Activated CD8-positive, alpha-beta memory T cell treated with anti-CD3 and anti-CD28 coated beads for 48 hours (primary cell): ENCODE data around the gene ZSCAN23.
"Not testable (repeated sequence)": the region's sequence is repeated elsewhere in the genome, so short reads cannot be mapped to it uniquely, and the experiment has no call there.

Experiments used
- DNase-seq, 3 experiments: peaks; one replicate each; pipeline ENCODE4 v3.0.0-alpha.2; 2020; ENCODE audit warnings: low read depth in 2 of 3, low spot score in 2 of 3

Gene ZSCAN23

GRCh38 chr6:28443112-28443773 is at the start of gene ZSCAN23:
Gene ZSCAN23 (minus strand): TSS chr6:28443491. CDS start chr6:28436266, 7,225 bp downstream.
- peak; percentile 50 to 72 (median 71) for DNase-seq

GRCh38 chr6:28491984-28492317 is 48.7 kb upstream of the ZSCAN23 start:
- DNase-seq: no peak

- no peak for DNase-seq
Observed at GRCh38 chr6:28490205-28490890, 47.1 kb upstream of the ZSCAN23 start.

- DNase-seq: peak in 2 of 3 experiments; percentile 24 to 29
Observed at GRCh38 chr6:28489366-28490204, 46.3 kb upstream of the ZSCAN23 start.

- DNase-seq: peak in 1 of 3 experiments; percentile 30
Observed at GRCh38 chr6:28488916-28489365, 45.6 kb upstream of the ZSCAN23 start.

- DNase-seq: no peak
Observed at GRCh38 chr6:28486988-28487742, 43.9 kb upstream of the ZSCAN23 start.

- DNase-seq: no peak
Observed at GRCh38 chr6:28486533-28486932, 43.2 kb upstream of the ZSCAN23 start.

- no peak for DNase-seq
Observed at GRCh38 chr6:28485482-28485881, 42.2 kb upstream of the ZSCAN23 start.

- DNase-seq: no peak
Observed at GRCh38 chr6:28480253-28480932, 37.1 kb upstream of the ZSCAN23 start.

GRCh38 chr6:28478518-28478917 is 35.2 kb upstream of the ZSCAN23 start:
- DNase-seq: no peak

- peak in 1 of 3 experiments; percentile 16 for DNase-seq
Observed at GRCh38 chr6:28474441-28475219, 31.3 kb upstream of the ZSCAN23 start.

GRCh38 chr6:28469153-28469745 is 26.0 kb upstream of the ZSCAN23 start:
- not testable (repeated sequence) for DNase-seq

- DNase-seq: no peak
Observed at GRCh38 chr6:28468056-28468455, 24.8 kb upstream of the ZSCAN23 start.

GRCh38 chr6:28462401-28462800 is 19.1 kb upstream of the ZSCAN23 start:
- no peak for DNase-seq

- DNase-seq: no peak
Observed at GRCh38 chr6:28458568-28458967, 15.3 kb upstream of the ZSCAN23 start.

GRCh38 chr6:28449056-28449455 is 5.8 kb upstream of the ZSCAN23 start:
- no peak for DNase-seq

GRCh38 chr6:28447512-28447906 is 4.2 kb upstream of the ZSCAN23 start:
- not testable (repeated sequence) for DNase-seq

- no peak for DNase-seq
Observed at GRCh38 chr6:28446818-28447511, 3.7 kb upstream of the ZSCAN23 start.

- not testable (repeated sequence) for DNase-seq
Observed at GRCh38 chr6:28444759-28445158, 1.5 kb upstream of the ZSCAN23 start.
